Ovary (tissue), 3 donors: ENCODE results near the gene RASGRP4.

Experiments
- EP300 ChIP-seq: sonication (generic); formaldehyde crosslinking; IDR thresholded peaks from one replicate; pipeline ENCODE4 v1.6.1; 2017; ENCODE audit warnings: antibody characterized with exemption
- POLR2A ChIP-seq: fragments of 450-650 bp; IDR thresholded peaks from one replicate; pipeline ENCODE4 v1.6.1; 2017; ENCODE audit warnings: antibody characterized with exemption, mild to moderate bottlenecking, moderate library complexity
- TF ChIP-seq, protein P1 (sequence below), 3 donors: fragments of 450-650 bp in 2 of 3; fragments of 200-600 bp in 1 of 3; IDR thresholded peaks; one replicate each; pipeline versions ENCODE4 v1.5.1 to v1.8.0; 2016 to 2022; ENCODE audit warnings: antibody characterized with exemption in 3 of 3, mild to moderate bottlenecking in 1 of 3
- donor health status: DM: no; HTN: no; CAD: no.

DNA sequence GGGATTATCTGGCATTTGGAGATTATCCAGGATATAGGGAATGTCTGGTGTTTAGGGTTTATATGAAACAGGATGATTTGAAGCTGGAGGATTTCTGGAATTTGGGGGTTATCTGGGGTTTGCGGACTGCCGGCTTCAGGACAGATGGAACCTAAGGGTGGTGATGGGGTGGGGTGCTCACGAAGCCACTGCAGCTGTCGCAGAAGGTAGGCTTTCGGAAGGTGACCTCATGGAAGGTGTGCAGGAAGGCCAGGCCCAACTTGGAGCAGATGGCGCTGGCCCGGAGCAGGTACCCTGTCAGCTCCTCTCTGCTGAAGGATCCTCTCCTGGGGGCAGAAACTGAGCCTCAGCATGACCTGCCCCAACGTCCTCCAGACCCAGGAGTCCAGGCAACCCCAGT is 13.5 kb downstream of the RASGRP4 start:
- TF ChIP-seq, protein P1, sequence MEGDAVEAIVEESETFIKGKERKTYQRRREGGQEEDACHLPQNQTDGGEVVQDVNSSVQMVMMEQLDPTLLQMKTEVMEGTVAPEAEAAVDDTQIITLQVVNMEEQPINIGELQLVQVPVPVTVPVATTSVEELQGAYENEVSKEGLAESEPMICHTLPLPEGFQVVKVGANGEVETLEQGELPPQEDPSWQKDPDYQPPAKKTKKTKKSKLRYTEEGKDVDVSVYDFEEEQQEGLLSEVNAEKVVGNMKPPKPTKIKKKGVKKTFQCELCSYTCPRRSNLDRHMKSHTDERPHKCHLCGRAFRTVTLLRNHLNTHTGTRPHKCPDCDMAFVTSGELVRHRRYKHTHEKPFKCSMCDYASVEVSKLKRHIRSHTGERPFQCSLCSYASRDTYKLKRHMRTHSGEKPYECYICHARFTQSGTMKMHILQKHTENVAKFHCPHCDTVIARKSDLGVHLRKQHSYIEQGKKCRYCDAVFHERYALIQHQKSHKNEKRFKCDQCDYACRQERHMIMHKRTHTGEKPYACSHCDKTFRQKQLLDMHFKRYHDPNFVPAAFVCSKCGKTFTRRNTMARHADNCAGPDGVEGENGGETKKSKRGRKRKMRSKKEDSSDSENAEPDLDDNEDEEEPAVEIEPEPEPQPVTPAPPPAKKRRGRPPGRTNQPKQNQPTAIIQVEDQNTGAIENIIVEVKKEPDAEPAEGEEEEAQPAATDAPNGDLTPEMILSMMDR (IDR thresholded peaks at IDR 0.05): no peak
- TF ChIP-seq POLR2A (no peak), EP300 (no peak)
